Pons (tissue), 1 donor: ENCODE results near the gene PODXL2.
"Not testable (repeated sequence)": the region's sequence is repeated elsewhere in the genome, so short reads cannot be mapped to it uniquely, and the experiment has no call there.

Experiments
- DNase-seq: peaks from one replicate; pipeline ENCODE4 v3.0.0-alpha.2; 2016; ENCODE audit warnings: low spot score

Gene PODXL2

DNA sequence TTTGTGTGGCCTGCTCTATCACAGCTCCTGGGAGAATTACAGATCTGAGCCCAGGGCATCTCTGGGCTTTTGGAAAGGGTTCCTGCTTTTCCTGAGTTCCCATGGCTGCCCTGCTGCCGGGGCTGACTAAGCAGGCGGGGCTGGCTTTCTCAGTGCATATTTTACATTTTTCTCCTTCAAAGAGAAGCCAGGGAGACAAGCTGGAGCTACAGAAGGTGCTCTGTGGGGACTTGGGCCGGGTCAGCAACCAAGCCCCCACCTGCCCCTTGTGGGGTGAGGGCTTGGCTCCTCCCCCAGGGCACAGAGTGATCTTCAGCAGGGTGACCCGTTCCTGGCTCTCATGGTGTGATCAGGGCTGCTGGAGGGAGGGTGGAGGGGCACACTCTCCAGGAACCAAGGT, 61.1 kb downstream of the PODXL2 start:
- DNase-seq: no peak

DNA sequence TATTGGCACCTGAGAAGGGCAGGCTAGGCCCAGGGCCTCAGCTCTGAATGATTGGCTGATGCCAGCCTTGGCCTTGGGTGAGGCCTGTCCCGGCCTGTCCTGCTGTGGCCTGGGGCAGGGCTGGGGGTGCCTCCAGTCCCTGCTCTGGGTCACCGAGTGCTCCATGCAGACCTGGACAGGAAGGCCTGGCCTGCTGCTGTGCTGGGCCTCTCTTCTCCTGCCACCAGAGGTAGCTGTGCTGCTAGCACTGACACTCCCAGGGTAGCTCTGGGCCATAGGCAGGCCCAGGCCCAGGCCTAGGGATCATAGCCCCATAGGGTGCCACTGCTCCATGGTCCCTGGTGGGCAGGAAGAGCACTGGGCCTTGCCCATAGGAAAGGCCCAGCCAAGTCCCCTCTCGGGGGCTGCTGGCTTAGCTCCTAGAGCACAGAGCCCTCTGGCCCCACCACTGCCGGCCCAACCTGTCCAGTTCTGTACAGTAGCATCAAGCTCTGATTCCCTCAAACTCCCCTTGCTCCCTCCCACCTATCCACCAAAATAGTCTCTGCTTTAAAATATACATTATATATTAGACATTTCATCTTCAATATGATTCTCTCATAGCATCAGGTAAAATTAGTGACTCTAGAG, 62.0 kb downstream of the PODXL2 start:
- no peak for DNase-seq

DNA sequence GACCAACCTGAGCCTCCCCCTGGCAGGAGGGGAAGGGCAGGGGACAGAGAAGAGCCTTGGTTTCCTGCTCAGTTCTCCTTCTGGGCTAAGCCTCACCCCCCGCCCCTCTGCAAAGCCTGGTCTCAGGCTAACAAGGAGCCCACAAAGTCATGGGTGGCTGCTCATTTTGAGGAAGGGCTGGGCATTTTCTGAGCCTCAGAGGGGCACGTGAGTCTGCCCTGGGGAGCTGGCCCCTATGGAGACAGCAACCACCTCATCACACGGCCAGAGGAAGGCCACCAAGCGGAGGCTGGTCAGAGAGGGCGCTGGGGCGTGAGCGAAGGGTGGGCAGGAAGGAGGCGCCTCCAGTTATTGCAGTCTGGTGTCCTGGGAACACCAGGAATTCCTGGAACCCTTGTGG, 62.5 kb downstream of the PODXL2 start:
- no peak for DNase-seq

DNA sequence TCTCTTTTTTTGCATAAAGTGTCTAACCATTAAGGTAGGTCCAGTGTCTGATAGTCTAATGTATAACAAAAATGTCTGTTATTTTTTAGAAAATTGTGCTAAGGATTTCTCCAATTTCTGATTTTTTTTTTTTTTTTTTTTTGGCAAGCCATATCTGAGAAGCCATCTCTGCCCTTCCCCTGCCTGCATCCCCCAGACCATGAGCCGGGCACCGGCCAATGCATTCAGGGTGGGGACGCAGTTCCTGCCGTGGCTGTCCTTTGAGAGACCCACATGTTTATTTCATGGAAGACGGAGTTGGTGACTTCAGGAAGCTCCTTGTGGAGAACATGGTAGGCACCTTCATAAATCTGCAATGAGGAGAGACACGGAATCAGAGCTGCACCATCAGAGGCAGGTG, 63.0 kb downstream of the PODXL2 start:
- DNase-seq: no peak

DNA sequence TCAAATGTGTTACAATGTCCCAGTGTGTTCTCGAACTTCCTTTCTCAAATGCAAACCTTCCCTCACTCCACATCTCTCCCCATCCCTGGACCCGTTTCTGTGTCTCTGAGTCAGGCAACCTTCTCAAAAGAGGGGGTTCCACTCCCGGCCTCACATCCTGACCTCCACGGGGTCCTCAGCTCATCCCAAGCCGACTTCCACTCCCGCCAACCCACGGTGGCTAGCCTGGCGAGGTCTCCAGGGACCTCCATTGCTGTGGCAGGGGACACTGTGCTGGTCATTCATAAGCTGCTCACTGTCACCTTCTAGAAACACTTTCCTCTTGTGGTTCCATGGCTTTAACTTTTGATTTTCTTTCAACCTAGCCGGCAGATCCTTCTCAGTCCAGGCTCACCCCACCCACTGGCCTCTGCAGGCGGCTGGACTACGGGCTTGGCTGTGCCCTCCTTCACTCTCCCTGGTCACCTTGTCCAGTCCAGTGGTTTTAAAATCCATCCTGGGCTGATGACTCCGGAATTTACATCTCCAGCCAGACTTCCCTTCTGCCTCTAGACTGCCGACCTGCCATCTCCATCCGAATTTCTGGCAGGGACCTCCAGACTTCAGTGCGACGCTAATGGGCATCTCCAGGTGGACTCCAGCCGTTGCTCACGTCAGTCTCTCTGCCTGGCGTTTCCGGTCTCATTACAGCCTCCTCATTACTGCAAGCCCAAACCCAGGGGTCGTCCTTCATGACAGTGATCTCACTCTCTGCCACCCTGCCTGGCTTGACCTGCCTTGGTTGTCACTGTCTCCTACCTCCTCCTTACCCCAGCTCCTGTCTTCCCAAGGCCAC, 63.7 kb downstream of the PODXL2 start:
- DNase-seq: no peak

DNA sequence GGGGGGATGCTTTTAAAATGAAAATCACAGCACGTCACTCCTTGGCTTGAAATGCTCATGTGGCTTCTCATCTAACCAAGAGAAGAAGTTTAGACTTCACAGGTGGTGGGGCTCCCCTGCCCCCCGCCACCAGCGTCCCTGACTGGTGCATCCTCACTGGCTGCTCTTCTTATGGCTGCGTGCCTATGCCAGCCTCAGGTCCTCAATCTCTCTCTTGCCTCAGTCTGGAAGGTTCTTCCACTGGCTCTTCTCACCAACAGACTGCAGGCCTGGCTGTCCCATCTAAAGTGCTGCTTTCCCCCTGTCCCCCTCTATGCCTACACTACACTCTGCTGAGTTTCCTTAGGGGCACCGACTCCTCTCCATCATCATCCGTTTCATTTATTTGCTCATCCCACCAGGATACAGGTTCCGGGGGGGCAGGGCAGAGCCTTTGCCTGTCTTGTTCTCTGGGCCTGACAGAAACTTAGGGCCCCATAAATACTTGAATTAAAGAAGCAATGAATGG, 64.4 kb downstream of the PODXL2 start:
- no peak for DNase-seq

DNA sequence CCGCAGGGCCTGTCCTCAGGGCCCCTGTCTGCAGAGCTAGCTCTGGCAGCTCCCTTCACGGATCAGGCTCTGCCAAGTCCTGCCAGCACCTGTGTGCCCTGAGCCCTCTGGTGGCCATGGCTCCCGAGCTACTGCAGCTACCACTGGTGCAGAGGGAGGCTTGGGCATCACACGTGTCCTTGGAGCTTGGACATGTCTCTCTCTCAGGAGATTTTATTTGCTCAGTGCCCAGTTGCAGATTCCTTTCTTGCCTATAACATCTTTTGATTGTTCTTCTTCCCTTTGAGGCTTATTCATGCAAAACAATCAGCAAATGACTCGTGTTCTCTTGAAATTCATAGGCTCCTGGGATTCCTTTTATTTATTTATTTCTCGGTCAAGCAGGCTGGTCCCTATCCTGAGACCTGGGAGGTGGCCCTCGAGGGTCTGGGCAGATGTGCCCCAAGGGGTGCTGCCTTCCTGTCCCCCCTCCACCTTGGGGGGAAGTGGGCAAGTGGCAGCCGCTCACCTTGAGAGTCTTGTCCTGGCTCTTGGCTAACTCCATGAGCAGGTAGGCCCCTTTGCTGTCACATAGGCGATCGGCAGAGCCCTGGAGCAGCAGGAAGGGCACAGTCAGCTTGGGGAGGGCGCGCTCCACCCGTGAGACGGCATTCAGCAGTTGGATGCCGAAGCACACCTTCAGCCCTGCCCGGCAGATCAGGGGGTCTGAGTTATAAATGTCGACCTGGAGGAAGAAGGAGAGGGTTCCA, 65.7 kb downstream of the PODXL2 start:
- DNase-seq: no peak

DNA sequence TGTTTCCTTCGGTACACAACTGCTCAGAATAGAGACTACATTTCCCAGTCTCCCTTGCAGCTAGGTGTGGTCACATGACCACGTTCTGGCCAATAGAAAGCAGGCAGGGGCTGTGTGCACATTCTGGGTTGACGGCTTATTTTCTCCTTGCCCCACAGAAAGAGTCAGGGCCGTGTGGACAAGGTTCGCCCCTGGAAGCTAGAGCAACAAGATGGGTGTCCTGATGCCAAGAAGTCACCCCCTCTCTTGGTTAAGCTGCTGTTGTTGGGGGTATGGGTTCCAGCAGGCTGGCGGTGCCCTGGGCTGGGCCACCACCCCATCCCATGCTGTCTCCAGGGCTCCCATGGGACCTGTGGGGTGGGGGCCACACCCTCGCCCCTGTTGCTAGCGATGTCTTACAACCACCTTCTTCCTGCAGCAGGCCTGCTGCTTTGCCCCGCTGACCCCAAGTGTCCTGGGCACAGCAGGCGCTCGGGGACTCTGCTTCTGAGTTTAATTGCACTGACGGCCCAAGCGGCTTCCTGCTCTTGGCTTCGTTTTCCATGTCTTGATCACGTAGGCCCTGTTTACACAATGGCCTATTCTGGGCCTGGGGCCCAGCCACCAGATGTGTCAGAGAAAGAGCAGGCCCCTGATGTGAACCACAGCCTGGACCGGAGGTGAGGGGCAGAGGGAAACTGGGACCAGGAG, 68.7 kb downstream of the PODXL2 start:
- DNase-seq: peak; percentile 89

DNA sequence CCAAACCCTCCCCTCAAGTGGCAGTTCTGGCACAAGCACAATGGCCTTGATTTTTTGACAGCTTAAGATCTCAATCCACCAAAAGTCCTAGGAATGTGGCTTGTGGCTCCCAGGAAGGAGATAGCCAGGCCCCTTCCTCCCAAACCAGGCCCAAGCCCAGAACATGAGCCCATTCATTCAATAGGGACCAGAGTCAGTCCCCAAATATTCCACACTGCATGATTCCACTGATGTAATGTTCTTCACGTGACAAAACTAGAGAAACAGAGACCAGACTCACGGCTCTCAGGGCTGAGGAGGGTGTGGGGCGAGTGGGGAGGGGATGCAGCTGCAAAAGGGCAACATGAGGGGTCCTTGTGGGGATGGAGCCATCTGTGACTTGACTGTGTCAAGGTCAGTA, 69.3 kb downstream of the PODXL2 start:
- no peak for DNase-seq

DNA sequence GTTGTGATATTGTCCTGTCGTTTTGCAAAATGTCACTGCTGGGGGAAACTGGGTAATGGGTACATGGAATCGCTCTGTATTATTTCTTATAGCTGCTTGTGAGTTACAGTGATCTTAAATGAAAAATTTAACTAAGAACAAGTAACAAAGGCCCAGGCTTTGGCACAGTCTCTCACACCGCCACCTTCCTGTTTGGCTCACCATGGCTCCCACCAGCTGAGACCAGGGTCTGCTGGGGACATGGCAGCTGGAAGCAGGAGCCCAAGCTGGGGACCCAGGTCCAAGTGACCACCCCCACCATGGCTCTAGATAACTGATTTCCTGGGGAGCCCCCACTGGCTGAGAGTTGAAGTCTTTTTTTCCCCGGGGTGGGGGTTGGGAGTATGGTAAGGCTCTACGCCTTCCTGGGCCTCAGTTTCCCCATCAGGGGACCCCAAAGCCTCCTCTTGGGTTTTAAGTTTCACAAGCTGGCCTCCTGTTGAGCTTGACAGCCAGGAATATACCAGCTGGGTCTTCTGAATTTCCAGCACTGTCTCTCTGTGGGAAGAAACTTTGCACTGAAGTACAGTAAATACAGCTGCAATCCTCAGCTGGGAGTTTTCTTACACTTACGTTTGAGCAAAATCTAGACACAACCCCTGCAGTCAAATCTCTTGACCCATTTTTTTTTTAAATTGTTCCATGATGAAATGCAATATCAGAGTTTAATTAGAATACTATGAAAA, 69.9 kb downstream of the PODXL2 start:
- no peak for DNase-seq

DNA sequence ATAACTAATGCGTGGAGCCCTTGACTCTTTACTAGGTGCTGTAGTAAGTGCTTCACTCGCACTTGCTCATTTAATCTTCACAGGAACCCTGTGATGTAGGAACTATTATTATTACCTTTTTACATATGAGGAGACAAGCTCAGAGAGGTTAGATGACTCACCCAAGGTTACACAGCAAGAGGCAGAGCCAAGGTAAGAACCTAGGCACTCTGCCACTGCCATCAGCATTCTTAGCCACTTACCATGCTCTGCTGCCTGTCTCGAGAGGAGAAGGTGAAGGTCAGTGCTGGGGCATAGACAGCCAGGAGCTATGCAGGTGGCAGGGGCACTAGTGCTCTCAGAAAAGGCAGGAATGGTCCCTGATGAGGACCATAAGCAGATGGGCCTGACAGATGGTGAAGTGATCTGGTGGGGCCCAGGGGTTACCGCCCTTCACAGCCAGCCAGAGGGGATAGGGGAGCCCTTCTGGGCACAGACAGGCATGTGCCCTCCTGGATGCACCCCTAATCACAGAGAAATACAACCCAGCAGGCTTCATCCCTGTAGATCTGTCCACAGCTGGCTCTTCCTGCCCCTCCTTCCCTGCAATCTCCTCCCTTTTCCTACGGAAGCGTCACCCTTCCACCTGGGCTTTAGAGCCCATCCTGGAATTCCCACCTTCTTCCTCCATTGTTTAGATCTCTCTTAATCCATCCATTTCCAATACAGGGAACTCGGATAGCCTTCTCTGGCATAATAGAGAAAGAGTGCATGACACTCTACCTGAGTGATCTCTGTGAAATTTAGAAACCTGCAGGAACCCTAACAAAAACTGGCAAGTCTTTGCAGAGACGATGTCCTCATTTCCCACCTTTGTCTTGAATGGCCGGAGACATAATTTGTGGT, 70.7 kb downstream of the PODXL2 start:
- DNase-seq: no peak

DNA sequence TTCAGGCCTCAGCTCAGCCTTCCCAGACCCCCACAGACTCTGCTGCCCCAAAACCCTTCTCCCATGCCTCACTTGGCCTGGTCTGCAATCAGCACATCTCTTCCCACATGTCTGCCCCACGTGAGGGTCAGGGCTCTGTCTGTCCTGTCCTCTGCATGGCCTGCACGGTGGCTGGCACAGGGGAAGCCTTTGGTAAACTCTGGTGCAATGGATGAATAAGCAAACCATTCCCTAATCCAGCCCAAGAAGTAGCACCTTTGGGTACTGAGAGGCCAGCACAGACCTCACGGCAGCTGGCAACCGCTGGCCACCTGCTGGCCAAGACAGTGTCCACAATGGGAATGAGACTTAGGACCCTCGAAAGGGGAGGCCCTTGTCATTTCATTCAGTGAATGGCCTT, 71.4 kb downstream of the PODXL2 start:
- no peak for DNase-seq

DNA sequence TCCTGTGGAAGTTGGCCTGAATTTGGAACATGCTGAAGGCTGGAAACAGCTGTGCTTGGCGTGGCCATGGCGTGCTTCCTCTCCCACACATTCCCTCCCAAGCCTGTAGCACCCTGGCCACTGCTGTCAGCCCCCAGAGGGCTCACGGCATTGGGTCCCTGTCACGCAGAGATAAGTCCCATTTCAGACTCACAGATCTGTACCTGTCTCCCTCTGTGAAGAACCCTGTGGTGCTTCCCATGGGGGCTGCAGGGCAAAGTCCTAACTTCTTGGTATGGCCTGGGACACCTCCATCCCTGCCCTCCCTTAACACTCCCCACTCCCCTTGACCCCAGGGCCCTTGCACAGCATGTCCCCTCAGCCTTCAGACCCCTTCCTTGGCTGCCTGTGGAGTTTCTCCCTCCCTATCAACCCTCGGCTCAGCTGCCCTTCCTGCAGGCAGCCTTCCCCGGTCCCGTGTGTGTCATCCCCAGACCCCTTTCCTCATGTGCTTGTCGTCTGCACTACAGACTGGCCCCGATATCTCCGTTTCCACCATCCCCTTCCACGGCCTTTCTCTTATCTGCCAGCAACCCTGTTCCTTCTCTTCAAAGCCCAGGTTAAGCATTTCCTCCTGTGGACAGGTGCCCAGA, 72.4 kb downstream of the PODXL2 start:
- DNase-seq: no peak

DNA sequence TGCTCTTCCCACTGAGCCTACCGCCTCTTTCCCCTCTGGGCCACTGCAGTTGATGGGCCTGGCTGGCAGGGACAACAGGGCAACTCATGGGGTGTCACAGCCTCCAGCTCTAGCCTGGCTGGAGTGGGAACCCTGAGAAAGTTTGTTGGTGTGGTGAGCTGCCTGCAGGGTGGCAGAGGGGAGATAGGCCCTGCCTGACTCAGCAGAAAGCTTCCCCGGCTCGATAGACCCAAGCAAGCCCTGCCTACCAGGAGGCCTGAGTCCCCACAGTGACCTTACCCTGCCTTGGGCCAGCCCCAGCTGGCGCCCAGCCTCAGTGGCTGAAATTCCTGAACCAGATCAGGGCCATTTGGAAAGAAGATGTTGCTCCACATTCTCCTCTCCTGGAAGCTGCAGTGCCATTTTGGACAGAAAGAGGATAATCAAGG, 73.2 kb downstream of the PODXL2 start:
- no peak for DNase-seq

DNA sequence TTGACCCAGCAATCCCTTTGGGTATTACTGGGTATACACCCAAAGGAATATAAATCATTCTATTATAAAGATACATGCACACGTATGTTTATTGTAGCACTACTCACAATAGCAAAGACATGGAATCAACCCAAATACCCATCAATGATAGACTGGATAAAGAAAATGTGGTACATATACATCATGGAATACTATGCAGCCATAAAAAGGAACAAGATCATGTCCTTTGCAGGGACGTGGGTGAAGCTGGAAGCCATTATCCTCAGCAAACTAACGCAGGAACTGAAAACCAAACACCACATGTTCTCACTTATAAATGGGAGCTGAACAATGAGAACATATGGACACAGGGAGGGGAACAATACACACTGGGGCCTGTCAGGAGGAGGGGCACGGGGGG, 75.9 kb downstream of the PODXL2 start:
- DNase-seq: not testable (repeated sequence)

DNA sequence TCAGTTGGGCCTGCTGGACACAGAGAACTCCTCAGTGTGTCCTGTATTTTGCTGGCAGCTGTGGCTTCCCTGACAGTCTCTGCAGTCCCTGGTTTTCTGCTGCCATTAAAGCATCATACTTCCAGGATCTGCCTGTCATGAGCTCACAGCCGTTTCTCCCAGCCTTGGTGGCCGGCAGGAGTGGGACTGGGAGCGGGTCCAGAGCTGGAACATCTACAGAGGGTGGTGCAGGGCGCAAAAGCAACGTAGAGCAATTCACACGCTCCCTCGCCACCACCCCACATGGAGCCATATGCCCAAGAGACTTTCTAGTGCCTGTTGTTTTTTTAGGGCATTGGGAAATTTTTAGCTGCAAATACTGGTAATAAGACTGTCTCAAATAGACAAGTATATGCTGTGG, 77.3 kb downstream of the PODXL2 start:
- no peak for DNase-seq

DNA sequence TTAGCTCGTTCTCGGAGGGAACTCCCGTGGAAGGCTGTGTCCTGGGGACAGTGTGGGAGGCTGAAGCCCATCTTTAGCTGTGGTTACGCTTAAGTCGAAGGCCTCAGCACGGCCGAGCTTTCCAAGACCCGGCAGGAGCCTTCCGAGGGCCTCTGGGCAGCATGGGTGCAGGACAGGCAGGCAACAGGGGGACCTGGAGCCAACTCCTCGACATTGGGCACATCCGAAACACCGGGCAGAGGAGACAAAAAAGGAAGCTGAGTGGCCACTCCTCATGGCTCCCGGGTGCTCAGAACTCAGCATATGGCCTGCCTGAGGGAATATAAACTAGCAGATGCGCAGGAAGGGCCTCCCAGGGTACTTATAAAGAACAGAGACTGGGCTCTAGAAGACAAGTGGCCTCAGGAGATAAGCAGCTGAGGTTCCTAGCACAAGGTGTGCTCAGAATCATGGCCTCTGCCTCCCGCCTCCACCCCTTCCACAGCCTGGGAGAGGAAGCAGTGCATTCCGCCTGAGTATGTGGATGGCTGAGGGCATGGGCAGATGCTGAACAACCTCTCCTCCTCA, 77.9 kb downstream of the PODXL2 start:
- no peak for DNase-seq

DNA sequence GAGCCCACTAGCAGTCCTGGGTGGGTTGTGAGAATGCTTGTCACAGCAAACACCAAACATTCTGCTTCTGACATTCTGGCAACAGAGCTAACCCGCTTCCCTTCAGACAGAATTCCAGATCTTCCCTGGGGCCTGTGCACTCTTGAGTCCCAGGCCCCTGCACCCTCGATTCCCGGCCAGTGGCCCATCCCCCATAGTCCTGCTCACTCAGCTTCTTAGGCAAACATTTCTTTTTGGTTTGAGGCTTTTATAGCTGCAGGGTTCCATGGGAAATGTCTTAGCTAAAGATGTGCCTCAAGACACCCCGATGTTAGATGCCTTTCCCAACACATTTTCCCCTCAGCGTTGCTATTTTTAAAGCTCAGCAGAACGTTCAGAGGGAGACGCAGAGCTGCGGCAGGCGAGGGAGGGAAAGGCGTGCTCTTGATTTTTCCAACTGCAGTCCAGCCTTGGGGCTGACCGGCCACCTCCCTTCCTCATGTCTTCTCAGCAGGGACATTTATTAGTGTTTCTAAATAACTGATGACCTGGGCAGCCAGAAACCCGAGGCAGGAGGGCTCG, 78.9 kb downstream of the PODXL2 start:
- DNase-seq: no peak

DNA sequence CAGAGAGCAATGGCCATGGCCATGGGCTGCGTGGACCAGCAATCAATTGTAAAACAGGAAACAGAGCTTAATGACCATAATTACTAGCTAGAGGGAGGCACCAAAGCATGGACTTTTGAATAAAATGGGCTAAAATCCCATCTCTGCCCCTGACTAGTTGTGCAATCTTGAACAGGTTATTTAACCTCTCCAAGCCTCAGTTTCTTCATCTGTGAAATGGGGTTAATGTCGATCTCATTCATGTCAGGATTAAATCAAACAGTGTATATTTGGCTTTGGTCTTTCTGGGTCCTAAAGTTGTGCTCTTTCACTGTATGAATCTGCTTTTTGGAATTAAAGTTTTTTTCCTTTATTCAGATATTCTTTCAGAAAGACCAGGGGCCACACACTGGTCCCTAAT, 79.9 kb downstream of the PODXL2 start:
- DNase-seq: no peak
